DMS79 (cell line): ENCODE data around the gene GDF15.

Source experiments
- DNase-seq: peaks from one replicate; lab custom pipeline; 2025; lab: John Stamatoyannopoulos, UW

Gene GDF15

DNA sequence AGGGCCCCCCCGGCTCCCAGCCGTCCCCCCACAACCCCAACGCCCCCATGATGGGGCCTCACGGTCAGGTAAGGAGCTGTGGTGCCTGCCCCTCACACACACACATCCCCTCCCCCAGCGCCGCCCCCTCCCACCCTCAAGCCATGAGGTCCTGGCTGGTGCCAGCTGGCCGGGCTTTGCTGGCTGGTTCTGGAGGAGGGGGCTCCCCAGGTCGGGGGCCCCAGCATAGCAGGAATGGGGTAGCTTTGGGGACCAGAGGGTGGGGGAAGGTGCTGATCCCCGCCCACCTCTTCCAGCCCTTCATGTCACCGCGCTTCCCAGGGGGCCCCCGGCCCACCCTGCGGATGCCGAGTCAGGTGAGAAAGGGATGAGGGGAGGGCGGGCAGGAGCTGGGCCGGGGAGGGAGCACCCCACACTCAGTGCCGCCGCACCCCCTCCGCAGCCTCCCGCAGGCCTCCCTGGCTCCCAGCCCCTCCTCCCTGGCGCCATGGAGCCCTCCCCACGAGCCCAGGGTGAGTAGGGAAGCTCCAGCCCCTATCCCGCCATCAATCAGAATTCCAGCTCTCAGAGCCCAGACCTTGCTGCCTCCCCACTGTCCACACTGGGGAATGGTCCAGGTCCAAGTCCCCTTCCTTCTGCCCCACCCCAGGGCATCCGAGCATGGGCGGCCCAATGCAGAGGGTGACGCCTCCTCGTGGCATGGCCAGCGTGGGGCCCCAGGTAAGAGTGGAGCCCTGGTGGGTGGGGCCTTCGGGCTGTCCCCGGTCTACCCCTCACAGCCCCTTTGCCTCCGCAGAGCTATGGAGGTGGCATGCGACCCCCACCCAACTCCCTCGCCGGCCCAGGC, 45.6 kb downstream of the GDF15 start:
- DNase-seq = no peak

DNA sequence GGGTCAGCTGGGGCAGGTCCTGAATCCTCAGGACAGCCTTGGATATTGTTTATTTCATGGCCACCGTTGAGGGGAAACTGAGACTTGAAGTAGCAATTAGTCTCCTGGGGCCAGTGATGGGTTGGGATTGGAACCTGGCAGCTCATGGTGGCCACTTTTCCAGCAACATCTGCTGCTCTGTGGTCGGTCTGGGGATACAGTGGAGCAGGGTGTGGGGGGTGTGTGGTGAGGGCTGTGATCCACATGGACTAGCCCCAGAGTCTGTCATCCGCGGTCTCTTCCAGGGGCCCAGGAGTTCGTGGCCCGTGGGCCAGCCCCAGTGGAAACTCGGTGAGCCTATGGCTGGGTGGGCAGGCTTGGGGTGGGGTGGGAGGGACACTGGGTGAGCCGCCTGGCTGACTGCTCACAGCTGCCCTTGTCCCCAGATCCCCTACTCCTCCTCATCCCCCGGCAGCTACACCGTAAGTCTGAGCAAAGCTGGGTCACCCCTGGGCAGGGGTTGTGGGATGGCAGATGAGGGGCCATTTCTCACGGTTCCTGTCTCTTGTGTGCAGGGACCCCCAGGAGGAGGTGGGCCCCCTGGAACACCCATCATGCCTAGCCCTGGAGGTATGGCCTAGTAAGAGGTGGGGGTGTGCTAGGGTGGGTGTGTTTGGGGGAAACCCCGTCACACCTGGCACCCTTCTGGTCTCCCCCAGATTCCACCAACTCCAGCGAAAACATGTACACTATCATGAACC, 46.5 kb downstream of the GDF15 start:
- DNase-seq = no peak

DNA sequence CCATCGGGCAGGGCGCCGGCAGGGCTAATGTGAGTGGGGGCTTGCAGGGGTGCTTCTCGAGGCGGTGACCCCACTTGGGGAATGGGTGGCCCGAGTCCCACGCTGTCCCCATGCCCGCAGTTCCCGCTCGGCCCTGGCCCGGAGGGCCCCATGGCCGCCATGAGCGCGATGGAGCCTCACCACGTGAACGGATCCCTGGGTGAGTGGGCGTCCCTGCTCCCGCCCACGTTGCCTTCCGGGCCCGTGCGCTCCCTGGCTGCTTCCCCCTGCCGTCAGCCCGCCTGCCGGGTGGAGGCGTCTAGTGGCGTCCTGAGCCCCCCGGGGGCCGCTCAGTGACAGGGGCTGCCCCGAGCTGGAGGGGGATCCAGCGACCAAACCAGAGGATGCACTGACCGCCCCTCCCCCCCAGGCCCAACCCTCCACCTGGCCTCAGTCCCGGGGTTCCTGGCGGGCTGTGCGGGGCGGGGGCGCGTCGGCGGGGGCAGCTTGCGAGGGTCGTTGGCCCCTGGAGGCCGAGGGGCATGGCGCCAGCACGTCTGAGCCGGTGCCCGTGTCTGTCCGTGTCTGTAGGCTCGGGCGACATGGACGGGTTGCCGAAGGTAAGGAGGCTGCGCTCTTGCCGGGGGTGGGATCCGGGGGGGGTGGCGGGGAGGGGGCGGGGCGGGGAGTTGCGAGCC, 47.2 kb downstream of the GDF15 start:
- DNase-seq = peak; percentile 29

DNA sequence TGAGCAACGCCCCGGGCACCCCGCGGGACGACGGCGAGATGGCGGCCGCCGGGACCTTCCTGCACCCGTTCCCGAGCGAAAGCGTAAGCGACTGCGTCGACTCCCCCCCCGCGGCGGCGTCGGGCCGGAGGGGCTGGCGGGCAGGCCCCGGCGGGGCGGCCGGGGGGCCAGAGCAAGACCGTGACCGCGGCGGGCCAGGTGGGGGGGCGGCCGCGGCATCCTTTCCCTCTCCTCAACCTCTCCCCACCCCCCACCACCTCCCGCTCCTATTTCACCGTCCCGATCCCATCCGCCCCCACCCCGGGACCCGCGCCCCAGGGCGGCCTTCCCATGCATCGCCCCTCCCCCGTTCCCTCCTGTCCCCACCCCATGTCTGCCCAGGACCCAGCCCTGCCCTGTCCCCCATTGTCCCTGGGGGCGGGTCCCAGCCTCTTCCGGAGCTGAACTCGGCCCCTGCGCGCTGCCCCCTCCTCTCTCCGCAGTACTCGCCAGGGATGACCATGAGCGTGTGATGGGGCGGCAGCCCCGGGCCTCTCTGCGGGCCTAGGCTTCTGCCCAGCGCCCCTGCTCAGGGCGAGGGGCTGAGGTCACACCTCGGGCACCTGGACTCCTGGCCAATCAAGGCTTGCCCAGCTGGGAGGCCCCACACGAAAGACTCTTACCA, 47.9 kb downstream of the GDF15 start:
- no peak for DNase-seq

DNA sequence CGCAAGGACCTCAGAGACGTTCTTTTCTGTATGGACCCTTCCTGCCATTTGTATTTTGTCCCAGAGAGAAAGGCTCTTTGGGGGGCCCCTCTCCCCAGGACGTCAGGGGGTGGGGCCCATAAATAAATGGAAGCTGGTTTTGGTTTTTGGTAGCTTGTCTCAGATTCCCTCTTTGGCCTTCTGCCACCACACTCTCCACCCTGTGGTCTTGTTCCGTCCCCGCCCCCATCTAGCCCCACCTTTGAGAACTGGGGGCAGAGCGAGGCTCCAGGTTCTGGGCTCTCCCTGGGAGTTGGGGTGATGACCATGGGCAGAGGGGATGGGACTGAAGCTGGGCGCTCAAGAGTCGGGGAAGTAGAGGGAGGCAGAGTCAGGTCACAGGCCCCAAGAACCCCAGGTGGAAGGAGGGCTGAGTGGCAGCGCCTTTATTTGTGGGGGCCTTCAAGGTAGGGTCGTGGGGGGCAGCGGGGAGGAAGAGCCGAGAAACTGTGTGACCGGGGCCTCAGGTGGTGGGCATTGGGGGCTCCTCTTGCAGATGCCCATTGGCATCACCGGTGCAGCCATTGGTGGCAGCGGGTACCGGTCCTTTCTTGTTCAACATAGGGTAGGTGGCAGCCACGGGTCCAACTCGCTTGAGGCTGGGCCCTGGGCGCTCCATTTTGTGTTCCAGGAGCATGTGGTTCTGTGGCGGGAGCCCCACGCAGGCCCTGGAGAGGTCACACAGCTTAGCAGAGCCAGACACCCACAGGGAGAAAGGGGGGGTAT, 48.6 kb downstream of the GDF15 start:
- DNase-seq = no peak

DNA sequence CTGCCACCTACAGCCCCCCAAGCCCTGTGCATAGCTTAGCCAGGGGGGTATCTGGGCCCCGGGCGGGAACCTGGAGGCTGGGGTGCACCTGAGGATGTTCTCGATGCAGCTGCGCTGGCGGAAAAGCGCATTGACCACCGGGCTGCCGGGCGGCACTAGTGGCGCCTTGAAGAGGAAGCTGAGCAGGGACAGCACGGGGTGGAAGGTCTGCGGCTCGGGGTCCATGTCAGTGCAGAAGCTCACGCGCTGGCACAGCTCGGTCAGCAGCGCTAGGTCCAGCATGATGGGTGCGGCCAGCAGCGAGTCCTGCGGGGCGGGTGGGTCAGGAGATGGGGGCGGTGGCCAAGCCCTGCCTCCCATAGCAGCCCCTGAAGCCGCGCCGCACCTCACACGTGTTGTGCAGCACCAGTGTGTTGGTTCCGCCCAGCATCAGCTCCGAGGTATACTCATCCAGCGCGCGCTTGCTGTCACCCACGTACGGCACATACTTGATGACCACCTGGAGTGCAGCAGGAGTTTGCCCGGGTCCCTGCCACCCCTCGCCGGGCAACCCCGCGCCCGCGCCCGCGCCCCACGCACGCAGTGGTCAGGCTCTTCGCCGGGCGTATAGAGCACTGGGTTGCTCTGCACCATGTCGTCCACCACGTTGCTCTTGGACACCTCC, 49.4 kb downstream of the GDF15 start:
- no peak for DNase-seq

DNA sequence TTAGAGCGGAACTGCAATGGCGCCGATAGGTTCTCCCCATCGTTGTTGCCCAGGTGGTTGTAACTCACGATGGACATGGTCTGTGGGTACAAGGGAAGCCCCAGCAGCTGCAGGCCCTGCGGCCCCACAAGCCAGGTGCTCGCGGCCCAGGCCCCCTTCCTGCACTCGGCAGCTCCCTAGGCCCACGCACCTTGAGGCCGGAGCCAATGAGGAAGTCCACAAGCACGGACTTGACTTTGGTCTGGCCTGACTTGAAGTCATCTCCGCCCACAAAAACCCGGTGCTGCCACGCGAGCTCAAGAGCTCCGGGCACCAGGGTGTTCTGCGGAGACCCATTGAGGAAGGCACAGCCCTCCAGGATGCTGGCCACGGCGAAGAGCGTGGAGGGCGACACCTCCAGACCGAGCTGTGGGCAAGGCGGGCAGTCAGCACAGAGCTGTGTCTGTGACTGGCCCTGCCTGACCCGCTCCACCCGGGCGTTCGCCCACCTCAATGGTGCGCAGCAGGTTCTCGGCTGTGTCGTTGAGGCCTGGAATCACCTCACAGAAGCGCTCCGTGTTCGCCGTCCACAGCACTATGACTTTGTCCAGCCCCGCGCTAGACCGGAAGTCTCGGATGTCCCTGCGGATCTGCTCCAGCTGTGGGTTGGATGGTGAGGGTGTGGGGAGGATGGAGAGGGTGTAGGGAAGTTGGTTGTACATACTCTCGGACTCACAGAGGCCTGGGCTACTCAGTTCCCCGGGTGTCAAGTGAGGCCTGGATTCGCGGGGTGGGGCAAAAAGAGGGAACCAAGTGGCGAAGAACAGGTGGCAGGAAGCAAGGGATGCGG, 50.1 kb downstream of the GDF15 start:
- no peak for DNase-seq

DNA sequence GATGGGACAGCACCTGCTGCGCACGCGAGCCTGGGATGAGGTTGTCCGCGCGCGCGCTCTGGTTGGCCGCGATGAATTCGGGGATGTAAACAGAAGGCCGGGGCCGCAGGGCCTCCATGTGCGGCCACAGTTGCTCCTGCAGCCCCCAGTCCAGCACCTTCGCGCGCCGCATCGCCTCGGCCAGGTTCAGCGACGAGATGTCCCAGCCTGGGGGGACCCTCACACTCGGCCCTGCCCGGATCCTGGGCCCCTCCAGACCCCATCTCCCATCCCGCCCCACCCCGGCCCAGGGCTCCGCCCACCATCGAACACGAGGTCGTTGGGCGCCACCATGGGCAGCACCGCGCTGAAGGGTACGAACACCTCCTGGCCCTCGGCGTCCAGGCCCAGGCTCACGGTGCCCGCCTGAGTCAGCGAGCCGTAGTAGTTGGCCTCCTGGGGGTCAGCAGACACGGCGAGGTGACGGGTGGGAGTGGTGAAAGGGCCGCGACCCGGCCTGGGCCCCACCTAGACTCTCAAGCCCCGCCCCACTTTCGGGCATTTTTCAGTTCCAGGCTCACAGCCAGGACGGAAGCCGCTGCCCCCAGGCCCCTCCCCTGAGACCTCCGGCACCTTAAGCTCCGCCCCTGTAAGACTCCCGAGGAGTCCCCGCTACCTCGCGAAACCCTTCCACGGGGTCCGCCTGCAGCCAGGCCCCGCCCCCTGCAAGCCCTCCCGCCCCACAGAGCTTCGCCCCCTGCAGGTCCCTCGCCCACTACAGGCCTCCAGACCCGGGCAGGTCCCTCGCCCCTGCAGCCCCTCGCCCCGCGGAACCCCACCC, 50.9 kb downstream of the GDF15 start:
- DNase-seq = peak; percentile 71

DNA sequence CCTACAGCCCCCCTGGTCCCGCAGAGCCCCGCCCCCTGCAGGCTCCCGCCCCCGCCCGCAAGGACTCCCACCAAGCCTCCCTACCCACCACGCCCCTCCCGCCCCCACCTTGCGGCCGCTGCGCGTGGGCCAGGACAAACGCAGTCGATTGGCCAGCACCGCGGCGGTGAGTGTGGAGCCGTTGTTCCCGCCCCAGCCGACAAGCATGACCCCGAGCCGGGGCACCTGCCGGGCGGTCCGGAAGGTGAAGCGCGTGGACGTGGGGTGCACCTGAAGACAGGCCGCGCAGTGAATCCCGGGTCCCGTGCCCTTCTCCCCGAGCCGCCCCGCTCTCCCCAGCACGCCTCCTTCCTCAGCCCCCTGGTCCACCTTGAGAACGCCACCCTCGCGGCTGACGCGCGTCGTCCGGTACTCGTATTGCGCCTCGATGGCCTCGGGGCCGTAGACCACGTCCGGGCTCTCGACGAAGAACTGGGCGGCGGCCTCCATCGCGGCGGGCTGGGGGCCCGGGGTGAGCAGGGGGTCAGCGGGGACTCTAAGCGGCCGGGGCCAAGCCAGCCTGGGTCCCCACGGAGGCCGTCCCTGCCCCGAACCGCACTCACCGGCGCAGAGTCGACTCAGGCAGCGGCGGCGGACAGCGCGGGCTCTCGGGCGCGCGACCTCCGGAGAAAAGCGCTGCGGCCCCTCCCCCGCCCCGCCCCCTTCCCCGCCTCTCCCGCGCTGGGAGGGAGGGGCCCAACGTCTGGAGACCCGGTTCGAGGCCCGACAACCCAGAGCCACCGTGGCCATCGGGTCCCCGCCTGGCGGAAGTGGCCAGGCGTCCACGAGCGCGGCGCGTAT, 51.8 kb downstream of the GDF15 start, which contains the start of gene ISYNA1:
Gene ISYNA1 (minus strand): TSS at position 643 of the 840 bp plus-strand sequence. CDS start 154 bp downstream, at position 489.
- no peak for DNase-seq

DNA sequence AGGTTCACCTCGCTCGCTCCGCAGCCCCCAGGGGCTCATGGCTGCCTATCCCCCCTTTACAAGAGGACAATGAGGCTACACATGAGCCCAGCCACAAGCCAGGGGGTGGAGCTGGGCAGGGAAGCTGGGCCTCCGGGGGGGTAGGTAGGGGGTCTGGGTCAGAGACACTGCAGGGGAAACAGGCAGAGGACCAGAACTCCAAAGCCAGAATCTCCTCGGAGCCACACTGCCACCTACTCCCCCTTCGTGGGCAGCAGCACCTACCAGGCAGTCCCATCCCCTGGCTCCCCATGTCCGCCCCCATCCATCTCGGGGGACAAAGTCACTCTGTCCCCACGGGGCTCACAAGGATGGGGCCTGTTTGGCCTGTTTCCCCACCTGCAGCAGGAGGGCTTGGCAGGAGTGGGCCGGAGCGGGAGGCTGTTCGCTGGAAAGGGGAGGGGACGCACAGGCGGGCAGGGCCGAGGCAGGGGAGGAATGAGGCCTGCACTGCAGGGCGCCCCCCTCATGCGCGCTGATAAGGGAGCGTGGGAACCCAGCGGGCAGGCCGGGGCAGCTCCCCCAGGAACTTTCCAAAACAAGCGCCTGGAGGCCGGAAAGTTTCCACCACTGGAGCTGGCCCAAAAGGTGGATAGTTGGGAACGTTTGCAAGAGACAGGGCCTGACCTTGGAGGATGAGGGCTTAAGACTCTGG, 52.5 kb downstream of the GDF15 start:
- no peak for DNase-seq
